ENCODE data around the gene SPPL3. TPM values are rescaled to one million over a fixed set of nuclear protein-coding genes. Genes with fewer than 3 reads are reported as not detected.
A peak's percentile ranks its signal among the peaks of the same experiment; 100 is the strongest.
"Not testable (repeated sequence)": the region's sequence is repeated elsewhere in the genome, so short reads cannot be mapped to it uniquely, and the experiment has no call there.

SPPL3 gene
- total and polyA plus RNA-seq, 7 experiments from 2014 or later: 22.8 to 51.8 (median 47.5) TPM

GRCh38 chr12:120841525-120841924 lies 62.6 kb downstream of the SPPL3 start:
- Mint-ChIP-seq H3K27ac (peak overlapping the region in 1 of 9 donors; percentile 6), H3K4me3 (no peak overlapping the region), H3K9me3 (no peaks in the 10 kb centered on the region), H3K4me1 (peaks cover 14 to 69% (median 53%) of the 10 kb centered on the region in 7 donors), H3K27me3 (no peaks in the 10 kb centered on the region), H3K36me3 (peaks cover 0 to 12% (median 4%) of the 10 kb centered on the region in 5 donors)
- ChIA-PET POLR2A (interaction anchor here (0.6 kb wide), 1 partner anchor 36 kb away, joined by 7 read pairs; no protein-coding TSS in a partner anchor), CTCF (no interaction called here)
- H3K9me3 ChIP-seq (ENCODE audit: control insufficient read depth in 2 of 3, low read length in 3 of 3): no peaks in the 10 kb centered on the region
- no peak overlapping the region for H3K4me3 ChIP-seq (ENCODE audit: low read length)
- H3K4me1 ChIP-seq (ENCODE audit: control insufficient read depth in 2 of 2, insufficient read depth in 2 of 2, low read length in 2 of 2): peaks cover 0 to 12% of the 10 kb centered on the region in 2 donors
- H3K27me3 ChIP-seq (ENCODE audit: control insufficient read depth in 2 of 2, insufficient read depth in 2 of 2, low read length in 2 of 2): no peaks in the 10 kb centered on the region
- ATAC-seq (no peak), DNase-seq (no peak)
- no peak overlapping the region for H3K27ac ChIP-seq (ENCODE audit: low read depth, low read length)
- intact Hi-C loops (cut with micrococcal nuclease): no loop called here
- H3K36me3 ChIP-seq (ENCODE audit: control insufficient read depth in 2 of 3, insufficient read depth in 3 of 3, low read length in 3 of 3): no peaks in the 10 kb centered on the region

- H3K36me3 Mint-ChIP-seq: peaks cover 0 to 12% (median 4%) of the 10 kb centered on the region in 5 donors
- POLR2A ChIA-PET: interaction anchor here (0.6 kb wide), 1 partner anchor 154 kb away, joined by 3 read pairs; no protein-coding TSS in a partner anchor
- H3K27ac Mint-ChIP-seq: no peak overlapping the region
- no peak for DNase-seq
- intact Hi-C loops (cut with micrococcal nuclease): no loop called here
- H3K4me1 Mint-ChIP-seq: peaks cover 33 to 73% (median 61%) of the 10 kb centered on the region in 7 donors
- H3K27me3 ChIP-seq (ENCODE audit: control insufficient read depth in 2 of 2, insufficient read depth in 2 of 2, low read length in 2 of 2): no peaks in the 10 kb centered on the region
- CTCF ChIA-PET: no interaction called here
- H3K27ac ChIP-seq (ENCODE audit: low read depth, low read length): no peak overlapping the region
- H3K4me3 Mint-ChIP-seq: no peak overlapping the region
- peaks cover 0 to 19% of the 10 kb centered on the region in 2 donors for H3K4me1 ChIP-seq (ENCODE audit: control insufficient read depth in 2 of 2, insufficient read depth in 2 of 2, low read length in 2 of 2)
- no peak for ATAC-seq
- H3K9me3 Mint-ChIP-seq: no peaks in the 10 kb centered on the region
- no peaks in the 10 kb centered on the region for H3K9me3 ChIP-seq (ENCODE audit: control insufficient read depth in 2 of 3, low read length in 3 of 3)
- no peaks in the 10 kb centered on the region for H3K36me3 ChIP-seq (ENCODE audit: control insufficient read depth in 2 of 3, insufficient read depth in 3 of 3, low read length in 3 of 3)
- H3K4me3 ChIP-seq (ENCODE audit: low read length): no peak overlapping the region
- no peaks in the 10 kb centered on the region for H3K27me3 Mint-ChIP-seq
These were observed 64.7 kb downstream of the SPPL3 start for GRCh38 chr12:120839503-120839902.

GRCh38 chr12:120838629-120839383 lies 65.4 kb downstream of the SPPL3 start:
- intact Hi-C loops (cut with micrococcal nuclease); H3K4me3 Mint-ChIP-seq; DNase-seq; CTCF ChIA-PET; H3K27me3 ChIP-seq (ENCODE audit: control insufficient read depth in 2 of 2, insufficient read depth in 2 of 2, low read length in 2 of 2); H3K9me3 ChIP-seq (ENCODE audit: control insufficient read depth in 2 of 3, low read length in 3 of 3); H3K27ac Mint-ChIP-seq; ATAC-seq; H3K27me3 Mint-ChIP-seq; H3K36me3 ChIP-seq (ENCODE audit: control insufficient read depth in 2 of 3, insufficient read depth in 3 of 3, low read length in 3 of 3); H3K27ac ChIP-seq (ENCODE audit: low read depth, low read length); H3K9me3 Mint-ChIP-seq; H3K4me3 ChIP-seq (ENCODE audit: low read length): not testable (repeated sequence)
- Mint-ChIP-seq H3K36me3 (peaks cover 0 to 10% (median 4%) of the 10 kb centered on the region in 5 donors), H3K4me1 (peaks cover 37 to 73% (median 61%) of the 10 kb centered on the region in 7 donors)
- POLR2A ChIA-PET: interaction anchor here (0.6 to 0.9 kb wide), 3 partner anchors 9 to 304 kb away, joined by 3 read pairs; no protein-coding TSS in a partner anchor
- H3K4me1 ChIP-seq (ENCODE audit: control insufficient read depth in 2 of 2, insufficient read depth in 2 of 2, low read length in 2 of 2): peaks cover 0 to 24% of the 10 kb centered on the region in 2 donors

- peaks cover 0 to 32% of the 10 kb centered on the region in 2 donors for H3K4me1 ChIP-seq (ENCODE audit: control insufficient read depth in 2 of 2, insufficient read depth in 2 of 2, low read length in 2 of 2)
- H3K4me3 ChIP-seq (ENCODE audit: low read length): no peak overlapping the region
- no peak for ATAC-seq
- Mint-ChIP-seq H3K36me3 (peaks cover 0 to 10% (median 4%) of the 10 kb centered on the region in 5 donors), H3K27ac (peak overlapping the region in 7 of 9 donors; percentile 39 to 84 (median 73)), H3K9me3 (no peaks in the 10 kb centered on the region), H3K4me1 (peaks cover 34 to 71% (median 61%) of the 10 kb centered on the region in 7 donors), H3K27me3 (no peaks in the 10 kb centered on the region), H3K4me3 (peak overlapping the region in 8 of 10 donors; percentile 19 to 78 (median 48))
- DNase-seq: no peak
- H3K36me3 ChIP-seq (ENCODE audit: control insufficient read depth in 2 of 3, insufficient read depth in 3 of 3, low read length in 3 of 3): no peaks in the 10 kb centered on the region
- H3K9me3 ChIP-seq (ENCODE audit: control insufficient read depth in 2 of 3, low read length in 3 of 3): no peaks in the 10 kb centered on the region
- H3K27ac ChIP-seq (ENCODE audit: low read depth, low read length): peak overlapping the region; percentile 1
- intact Hi-C loops (cut with micrococcal nuclease): loop anchor here in 1 of 2 donors (2.0 kb wide), 1 partner anchor 19 kb away; no protein-coding TSS in a partner anchor
- no peaks in the 10 kb centered on the region for H3K27me3 ChIP-seq (ENCODE audit: control insufficient read depth in 2 of 2, insufficient read depth in 2 of 2, low read length in 2 of 2)
- POLR2A ChIA-PET: no interaction called here
- CTCF ChIA-PET: no interaction called here
These were observed 68.0 kb downstream of the SPPL3 start for GRCh38 chr12:120836114-120836684.

GRCh38 chr12:120835657-120836056 lies 68.5 kb downstream of the SPPL3 start:
- H3K36me3 Mint-ChIP-seq: peaks cover 0 to 10% (median 4%) of the 10 kb centered on the region in 5 donors
- peaks cover 38 to 76% (median 66%) of the 10 kb centered on the region in 7 donors for H3K4me1 Mint-ChIP-seq
- peak overlapping the region in 9 of 10 donors; percentile 19 to 78 (median 48) for H3K4me3 Mint-ChIP-seq
- no peaks in the 10 kb centered on the region for H3K27me3 Mint-ChIP-seq
- ChIA-PET CTCF (interaction anchor here (0.6 kb wide), 1 partner anchor 230 kb away, joined by 3 read pairs; no protein-coding TSS in a partner anchor), POLR2A (no interaction called here)
- ATAC-seq (peak; percentile 10), DNase-seq (no peak)
- Histone ChIP-seq H3K4me3 (ENCODE audit: low read length) (no peak overlapping the region), H3K4me1 (ENCODE audit: control insufficient read depth in 2 of 2, insufficient read depth in 2 of 2, low read length in 2 of 2) (peaks cover 0 to 35% of the 10 kb centered on the region in 2 donors), H3K36me3 (ENCODE audit: control insufficient read depth in 2 of 3, insufficient read depth in 3 of 3, low read length in 3 of 3) (no peaks in the 10 kb centered on the region), H3K27ac (ENCODE audit: low read depth, low read length) (peak overlapping the region; percentile 14), H3K27me3 (ENCODE audit: control insufficient read depth in 2 of 2, insufficient read depth in 2 of 2, low read length in 2 of 2) (no peaks in the 10 kb centered on the region), H3K9me3 (ENCODE audit: control insufficient read depth in 2 of 3, low read length in 3 of 3) (no peaks in the 10 kb centered on the region)
- intact Hi-C loops (cut with micrococcal nuclease): loop anchor here in 1 of 2 donors (2.0 kb wide), 1 partner anchor 19 kb away; no protein-coding TSS in a partner anchor
- H3K9me3 Mint-ChIP-seq: no peaks in the 10 kb centered on the region
- H3K27ac Mint-ChIP-seq: peak overlapping the region in 8 of 9 donors; percentile 39 to 84 (median 67)

GRCh38 chr12:120835304-120835612 lies 68.9 kb downstream of the SPPL3 start:
- peak overlapping the region; percentile 14 for H3K27ac ChIP-seq (ENCODE audit: low read depth, low read length)
- H3K27me3 Mint-ChIP-seq: no peaks in the 10 kb centered on the region

More at GRCh38 chr12:120835304-120835612, 68.9 kb downstream of the SPPL3 start:
- Histone ChIP-seq H3K4me1 (ENCODE audit: control insufficient read depth in 2 of 2, insufficient read depth in 2 of 2, low read length in 2 of 2) (peaks cover 0 to 35% of the 10 kb centered on the region in 2 donors), H3K9me3 (ENCODE audit: control insufficient read depth in 2 of 3, low read length in 3 of 3) (no peaks in the 10 kb centered on the region), H3K36me3 (ENCODE audit: control insufficient read depth in 2 of 3, insufficient read depth in 3 of 3, low read length in 3 of 3) (no peaks in the 10 kb centered on the region), H3K4me3 (ENCODE audit: low read length) (no peak overlapping the region), H3K27me3 (ENCODE audit: control insufficient read depth in 2 of 2, insufficient read depth in 2 of 2, low read length in 2 of 2) (no peaks in the 10 kb centered on the region)
- peaks cover 0 to 7% (median 2%) of the 10 kb centered on the region in 5 donors for H3K36me3 Mint-ChIP-seq
- H3K4me3 Mint-ChIP-seq: peak overlapping the region in 9 of 10 donors; percentile 19 to 78 (median 48)
- ChIA-PET POLR2A (interaction anchor here (0.7 kb wide), 1 partner anchor 11 kb away, joined by 3 read pairs; no protein-coding TSS in a partner anchor), CTCF (interaction anchor here (0.6 kb wide), 1 partner anchor 230 kb away, joined by 3 read pairs; no protein-coding TSS in a partner anchor)
- DNase-seq: no peak
- intact Hi-C loops (cut with micrococcal nuclease): no loop called here
- no peaks in the 10 kb centered on the region for H3K9me3 Mint-ChIP-seq
- H3K27ac Mint-ChIP-seq: peak overlapping the region in 8 of 9 donors; percentile 30 to 84 (median 67)
- peaks cover 34 to 76% (median 64%) of the 10 kb centered on the region in 7 donors for H3K4me1 Mint-ChIP-seq
- peak; percentile 40 for ATAC-seq
